HG03521 (cell line): ENCODE data around the gene CACNA1D.

Source experiments
- ATAC-seq: cut with Tn5 transposase; IDR thresholded peaks from one replicate; pipeline ENCODE4 v1.9.1; 2021; ENCODE audit warnings: mild to moderate bottlenecking, moderate library complexity; ENCODE audit not compliant: unreplicated experiment

The CACNA1D gene

DNA sequence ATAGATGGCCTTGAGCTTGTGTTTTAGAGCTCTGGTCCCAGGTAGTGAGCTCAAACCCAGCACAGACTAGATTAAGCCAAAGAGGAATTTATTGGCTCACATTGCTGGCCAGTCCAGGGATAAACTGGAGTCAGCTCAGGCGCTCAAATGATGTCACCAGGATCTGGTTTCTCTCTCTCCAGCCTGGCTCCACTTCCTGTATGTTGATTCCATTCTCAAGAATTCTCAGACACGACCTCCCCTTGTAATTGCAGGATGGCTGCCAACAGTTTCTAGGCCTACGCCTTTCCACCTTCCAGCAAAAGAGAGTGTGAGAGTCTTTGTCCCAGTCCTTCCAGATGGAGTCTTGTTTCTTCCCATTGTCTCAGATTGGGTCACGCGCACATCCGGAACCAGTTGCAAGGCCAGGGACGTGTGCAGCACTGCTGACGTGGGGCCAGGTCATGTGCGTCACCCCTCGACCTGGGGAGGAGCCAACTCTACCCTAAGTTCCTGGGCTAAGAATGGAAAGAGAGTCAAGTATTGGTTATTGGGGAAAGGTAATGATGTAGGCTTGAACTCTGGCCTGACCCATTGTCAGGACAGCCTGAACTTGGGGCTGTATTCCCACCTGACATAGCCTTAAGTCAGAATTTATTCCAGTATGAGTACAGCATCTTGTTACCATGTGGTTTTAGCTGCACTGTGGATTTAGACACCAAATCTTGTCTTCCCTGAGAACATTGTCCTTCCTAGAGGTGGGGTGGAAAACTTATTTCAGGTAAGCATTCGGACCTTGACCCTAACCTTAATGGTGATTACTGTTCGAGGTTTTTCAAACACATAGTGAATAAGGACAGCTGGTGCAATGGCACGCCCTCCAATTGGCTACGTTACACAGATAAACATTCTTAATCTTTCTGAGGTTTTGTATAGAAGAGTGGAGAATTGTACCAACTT, 31.6 kb downstream of the CACNA1D start:
- no peak for ATAC-seq

- ATAC-seq, result no peak
Observed at GRCh38 chr3:53526704-53527055, 32.3 kb downstream of the CACNA1D start.

GRCh38 chr3:53530205-53530604, 35.8 kb downstream of the CACNA1D start:
- no peak for ATAC-seq

DNA sequence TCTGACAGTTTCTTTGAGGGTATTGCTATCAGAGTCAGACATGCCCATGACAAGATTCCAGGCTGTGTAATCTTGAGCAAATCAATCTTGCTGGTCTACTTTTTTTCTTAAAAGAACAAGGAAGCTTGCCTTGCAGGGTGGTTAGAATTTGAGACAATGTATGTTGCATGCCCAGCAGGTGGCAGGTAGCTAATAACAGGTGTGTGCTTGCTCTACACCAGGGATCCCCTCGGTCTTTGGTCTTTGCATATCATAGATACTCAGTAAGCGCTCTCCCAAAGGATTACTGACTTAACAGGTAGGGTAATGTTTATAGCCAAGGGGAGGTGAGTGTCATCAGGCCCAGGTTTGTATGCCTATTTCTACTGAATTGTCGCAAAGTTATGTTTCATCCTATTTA, 37.3 kb downstream of the CACNA1D start:
- ATAC-seq, result no peak

DNA sequence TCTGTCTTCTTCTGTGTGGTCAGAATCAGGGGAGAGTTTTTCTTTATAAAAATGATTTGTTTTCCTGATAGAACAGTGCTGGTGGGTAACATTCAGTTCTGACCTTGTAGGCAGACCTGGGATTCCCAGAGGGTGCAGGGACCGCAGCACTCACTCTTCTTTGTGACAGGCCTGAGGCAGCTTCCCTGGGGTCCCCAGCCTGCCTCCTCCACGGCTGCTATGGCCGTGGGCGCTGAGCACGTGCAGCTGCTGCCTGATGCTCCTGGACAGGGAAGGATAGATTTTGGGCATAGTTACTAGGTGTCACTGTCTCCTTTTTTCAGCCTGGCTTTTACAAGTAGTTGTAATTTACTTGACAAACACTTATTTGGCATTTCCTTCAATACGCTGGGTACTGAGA, 39.1 kb downstream of the CACNA1D start:
- no peak for ATAC-seq

DNA sequence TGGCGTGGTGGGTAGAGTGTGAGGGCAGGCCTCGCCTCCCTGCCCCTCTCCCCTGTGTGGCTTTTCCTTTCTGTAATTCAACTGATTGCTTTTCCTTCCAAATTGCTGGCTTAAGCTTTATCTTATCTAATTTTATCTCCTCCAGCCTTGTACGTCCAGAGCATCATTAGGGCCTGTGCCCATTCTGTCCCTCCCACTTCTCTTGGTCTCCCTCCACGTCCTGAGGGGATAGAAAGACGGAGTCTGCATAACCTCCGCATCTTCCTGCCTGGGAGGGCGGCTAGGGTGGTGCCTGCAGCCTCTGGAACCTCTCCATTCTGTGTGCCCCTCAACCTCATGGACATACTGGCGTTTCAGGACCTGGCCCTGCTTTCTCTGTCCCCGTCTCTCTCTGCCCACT, 39.8 kb downstream of the CACNA1D start:
- no peak for ATAC-seq

- ATAC-seq, result no peak
Observed at GRCh38 chr3:53534676-53535400, 40.4 kb downstream of the CACNA1D start.

- ATAC-seq, result no peak
Observed at GRCh38 chr3:53536282-53536681, 41.9 kb downstream of the CACNA1D start.

DNA sequence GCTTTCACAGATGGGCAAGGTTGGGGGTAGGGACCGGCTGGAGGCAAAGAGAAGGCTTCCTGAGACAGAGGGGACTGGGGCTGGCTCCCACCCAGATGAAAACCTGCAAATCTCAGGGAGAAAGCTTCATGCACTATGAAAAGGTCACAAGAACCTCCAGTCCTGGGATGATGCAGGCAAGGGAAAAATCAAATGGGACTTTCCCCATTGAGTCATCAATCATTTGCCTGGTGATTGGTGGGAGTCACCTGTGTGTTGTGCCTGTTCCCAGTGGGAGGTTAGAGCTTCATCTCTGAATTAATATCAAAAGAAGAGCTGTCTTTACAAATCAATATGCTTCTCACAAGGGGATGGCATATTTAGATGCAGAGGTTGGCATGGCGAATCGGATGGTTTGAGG, 49.9 kb downstream of the CACNA1D start:
- no peak for ATAC-seq

DNA sequence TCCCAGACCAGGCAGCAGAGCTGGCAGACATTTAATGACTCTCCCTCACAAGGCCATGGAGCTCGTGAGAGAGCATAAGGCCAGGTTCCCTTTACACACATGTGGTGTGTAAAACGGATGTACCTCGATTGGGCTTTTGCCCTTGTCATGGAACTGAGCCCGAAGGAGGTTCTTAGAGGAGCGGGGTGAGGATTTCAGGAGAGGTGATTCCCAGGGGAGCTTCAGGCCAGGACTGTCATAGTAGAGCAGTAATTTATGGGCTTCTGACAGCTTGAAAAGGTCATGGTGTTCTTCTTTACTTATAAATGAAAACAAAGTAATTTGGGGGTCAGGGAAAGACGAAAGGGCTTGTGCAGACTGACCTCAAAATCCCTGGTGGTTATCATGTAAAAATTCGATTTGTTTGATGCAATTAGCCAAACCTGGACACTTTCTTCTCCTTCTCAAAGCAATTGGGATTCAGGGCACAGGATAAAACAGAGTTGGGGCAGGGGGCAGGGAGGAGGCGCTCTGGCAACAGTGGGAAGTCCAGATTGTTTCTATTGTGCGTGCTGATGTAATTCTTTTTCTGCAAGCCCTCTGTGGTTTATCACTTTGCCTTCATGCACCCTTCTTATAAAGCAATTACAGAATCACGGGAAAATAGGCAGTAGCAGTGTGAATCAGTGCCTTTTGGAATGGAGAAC, 51.0 kb downstream of the CACNA1D start:
- no peak for ATAC-seq

DNA sequence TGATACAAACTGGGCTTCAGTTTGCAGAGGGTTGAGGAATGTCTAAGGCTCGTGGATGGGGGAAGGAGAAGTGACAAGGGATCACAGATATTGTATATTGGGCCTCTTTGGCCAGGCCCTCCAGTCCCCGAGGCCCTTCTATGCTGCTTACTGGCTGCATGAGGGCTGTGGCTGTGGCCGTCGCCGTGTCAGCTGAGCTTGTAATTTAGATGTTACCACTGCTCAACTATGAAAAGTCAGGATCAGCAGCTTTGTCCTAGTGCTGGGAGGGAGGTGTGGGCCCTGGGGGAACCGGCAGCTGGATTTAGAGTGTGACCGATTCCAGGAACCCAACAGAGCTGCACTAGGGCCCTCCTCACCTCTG, 51.6 kb downstream of the CACNA1D start:
- no peak for ATAC-seq

GRCh38 chr3:53547327-53547726, 52.9 kb downstream of the CACNA1D start:
- ATAC-seq, result no peak

DNA sequence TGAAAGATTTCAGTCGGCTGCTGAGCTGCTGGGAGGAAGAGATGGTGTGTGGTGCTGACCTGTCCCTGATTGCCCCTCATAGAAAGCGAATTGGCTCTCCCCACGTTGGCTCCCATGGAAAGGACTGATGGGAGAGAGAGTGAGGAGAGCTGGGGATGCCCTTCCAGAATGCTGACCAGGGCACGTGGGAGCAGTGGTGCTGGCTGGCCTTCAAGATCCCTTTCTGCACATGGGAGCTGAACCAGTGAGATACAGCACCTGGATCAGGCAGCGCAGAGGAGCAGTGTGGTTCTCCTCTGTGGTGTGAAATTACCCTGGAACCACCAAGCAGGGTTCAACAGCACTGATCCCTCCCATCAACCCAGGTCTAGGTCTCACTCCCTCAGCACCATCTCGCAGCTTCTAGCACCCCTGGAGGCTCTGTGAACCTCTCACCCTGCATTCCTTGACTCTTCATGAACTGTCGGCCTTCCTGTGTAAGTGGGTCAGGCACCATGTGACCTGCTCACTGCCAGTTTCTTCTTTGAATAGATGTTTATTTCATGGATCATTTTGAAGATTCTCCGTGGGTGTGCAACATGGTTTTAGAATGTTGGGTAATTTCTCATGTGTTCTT, 55.7 kb downstream of the CACNA1D start:
- no peak for ATAC-seq

GRCh38 chr3:53551324-53551723, 56.9 kb downstream of the CACNA1D start:
- ATAC-seq, result no peak

DNA sequence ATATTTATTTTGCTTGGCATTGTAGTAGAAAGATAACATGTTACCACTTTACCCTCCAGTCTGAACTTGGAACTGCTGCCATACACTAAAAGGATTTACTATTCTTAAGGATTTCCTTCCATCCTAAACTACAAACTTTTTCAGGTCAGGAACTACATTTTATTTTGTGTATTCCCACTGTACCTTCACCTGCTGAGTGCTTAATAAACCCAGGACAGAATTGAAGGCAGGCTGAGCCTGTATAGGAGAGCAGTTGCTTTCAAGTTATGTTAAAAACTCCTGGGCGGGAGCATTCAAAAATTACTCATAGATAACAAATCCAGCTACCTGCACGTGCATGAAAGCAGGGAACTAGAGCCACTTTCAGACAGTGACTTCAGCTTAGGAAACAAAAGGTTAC, 58.3 kb downstream of the CACNA1D start:
- ATAC-seq, result no peak

DNA sequence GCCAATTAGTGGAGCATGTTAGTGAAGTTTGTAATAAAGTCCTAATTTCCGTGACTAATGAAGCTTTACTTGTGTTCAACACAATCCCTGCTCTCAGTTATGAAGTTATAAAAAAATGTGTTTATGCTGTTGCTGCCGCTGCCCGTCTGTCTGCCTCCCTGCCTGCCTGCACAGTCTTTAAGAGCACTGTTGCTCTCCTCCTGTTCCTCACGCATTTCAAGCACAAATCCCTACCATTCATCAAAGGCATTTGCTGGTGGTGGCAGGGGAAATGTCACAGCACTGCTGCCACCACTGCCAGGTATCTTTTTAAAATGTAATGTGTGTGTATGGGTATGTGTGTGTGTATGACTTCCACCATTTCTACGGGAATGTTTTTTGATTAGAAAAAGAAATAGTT, 58.8 kb downstream of the CACNA1D start:
- ATAC-seq, result no peak

DNA sequence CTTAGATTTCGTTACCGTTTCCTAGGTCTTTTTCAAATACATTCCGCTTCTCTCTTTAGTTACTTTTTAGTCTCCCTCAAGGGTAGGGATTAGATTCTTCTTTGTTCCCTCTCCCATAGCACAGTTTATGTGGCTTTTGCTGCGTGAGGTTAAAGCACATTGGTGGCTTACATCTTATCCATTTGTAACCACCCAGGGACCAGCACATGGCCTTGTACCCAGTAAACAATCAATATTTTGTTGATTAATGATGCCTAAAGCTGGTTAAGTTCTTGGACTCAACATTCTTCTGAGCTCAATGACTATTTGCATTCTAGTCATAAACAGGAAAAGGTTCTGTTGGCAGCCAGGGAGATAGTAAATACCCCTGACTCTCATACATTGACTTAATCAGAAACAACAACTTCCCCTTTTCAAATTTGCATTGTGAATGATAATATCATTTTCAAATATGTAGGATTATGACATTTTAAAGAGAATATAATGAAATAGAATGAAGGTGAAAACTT, 60.2 kb downstream of the CACNA1D start:
- peak; percentile 83 for ATAC-seq

GRCh38 chr3:53555068-53555588, 60.7 kb downstream of the CACNA1D start:
- ATAC-seq, result peak; percentile 54

- no peak for ATAC-seq
Observed at GRCh38 chr3:53566461-53567145, 72.2 kb downstream of the CACNA1D start.

DNA sequence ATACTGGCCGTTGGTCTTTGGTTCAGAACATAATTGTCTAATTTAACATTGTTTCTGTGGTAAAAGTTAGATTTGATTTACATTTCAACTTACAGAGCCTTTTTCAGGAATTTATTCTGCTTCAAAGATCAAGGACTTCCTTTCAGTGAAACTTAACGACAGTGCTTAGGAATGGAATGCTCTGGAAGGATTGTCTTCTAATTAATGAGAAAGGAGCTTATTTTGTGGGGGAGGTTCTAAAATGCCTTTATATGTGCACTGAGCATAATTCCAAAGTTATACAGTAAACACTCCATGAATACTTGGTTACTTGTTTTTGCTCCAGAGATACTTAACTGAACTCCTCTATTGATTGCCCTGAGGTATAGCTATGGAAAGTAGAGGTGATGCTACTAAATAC, 75.7 kb downstream of the CACNA1D start:
- ATAC-seq, result no peak
